GM18517 (cell line): ENCODE data around the gene NDUFB10.
"Not testable (repeated sequence)": the region's sequence is repeated elsewhere in the genome, so short reads cannot be mapped to it uniquely, and the experiment has no call there.

Experiments
- ATAC-seq: cut with Tn5 transposase; IDR thresholded peaks from one replicate; pipeline ENCODE4 v1.9.1; 2021; ENCODE audit warnings: mild to moderate bottlenecking, moderate library complexity; ENCODE audit not compliant: unreplicated experiment

Gene NDUFB10

DNA sequence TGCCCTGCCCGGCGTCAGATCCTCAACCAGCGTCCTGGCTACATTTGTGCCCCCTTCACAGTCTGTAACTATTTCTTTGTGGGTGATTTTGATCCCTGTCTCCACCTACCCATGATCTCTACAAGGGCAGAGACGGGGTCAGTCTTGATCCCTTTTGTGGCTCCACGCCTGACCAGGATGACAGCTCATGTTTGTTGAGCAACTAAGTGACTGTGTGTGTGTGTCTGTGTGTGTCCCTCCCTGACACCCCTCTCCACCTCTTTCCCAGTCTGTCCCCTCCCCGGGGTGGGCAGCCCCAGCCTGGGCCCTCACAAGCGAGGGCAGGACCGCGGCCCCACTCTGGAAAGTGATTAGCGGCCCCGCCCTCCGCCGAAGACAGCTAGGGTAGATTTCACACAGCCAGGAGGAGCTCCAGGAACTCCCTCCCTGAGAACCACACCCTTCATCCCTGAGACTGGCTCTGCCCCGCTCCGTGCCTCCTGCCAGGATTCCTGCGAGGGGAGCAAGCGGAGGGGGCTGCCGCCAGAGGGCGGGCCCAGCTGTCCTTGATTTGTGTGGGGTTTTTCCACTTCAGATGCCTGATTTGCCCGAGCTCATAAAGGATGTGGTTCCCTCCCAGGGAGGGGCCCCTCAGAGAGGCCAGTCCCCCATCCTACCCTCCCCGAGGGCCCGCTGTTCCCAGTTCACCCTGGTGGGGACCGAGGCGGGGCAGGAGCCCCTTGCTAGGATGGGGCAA, 35.9 kb upstream of the NDUFB10 start:
- no peak for ATAC-seq

DNA sequence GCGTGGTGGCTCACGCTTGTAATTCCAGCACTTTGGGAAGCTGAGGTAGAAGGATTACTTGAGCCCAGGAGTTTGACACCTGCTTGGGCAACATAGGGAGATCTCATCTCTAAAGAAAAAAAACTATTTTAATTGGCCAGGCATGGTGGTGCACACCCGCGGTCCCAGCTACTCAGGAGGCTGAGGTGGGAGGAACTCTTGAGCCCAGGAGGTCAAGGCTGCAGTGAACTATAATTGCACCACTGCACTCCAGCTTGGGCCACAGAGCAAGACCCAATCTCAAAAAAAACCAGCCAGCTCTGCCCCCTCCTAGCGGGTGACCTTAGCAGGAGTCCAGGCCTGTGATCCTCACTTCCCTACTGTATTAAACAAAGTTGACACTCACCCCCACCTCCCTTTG, 35.2 kb upstream of the NDUFB10 start:
- no peak for ATAC-seq

GRCh38 chr16:1926271-1926670, 33.1 kb upstream of the NDUFB10 start:
- no peak for ATAC-seq

DNA sequence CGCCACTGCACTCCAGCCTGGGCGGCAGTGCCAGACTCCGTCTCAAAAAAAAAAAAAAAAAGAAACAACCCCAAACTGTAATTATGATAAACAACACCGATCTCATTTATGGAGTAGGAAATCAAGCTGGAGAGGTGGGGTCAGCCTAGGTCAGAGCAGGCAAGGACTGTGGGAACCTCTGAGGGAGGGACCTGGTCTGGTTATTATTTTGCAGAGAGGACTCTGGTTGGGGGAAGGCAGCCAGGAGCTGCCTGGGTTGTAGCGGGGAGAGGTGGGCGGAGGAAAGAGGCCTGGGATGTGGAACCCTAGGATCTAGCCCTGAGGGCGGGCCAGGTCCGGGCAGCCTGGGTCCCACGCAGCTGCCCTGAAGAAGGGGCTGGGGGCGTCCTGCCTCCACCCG, 30.2 kb upstream of the NDUFB10 start:
- no peak for ATAC-seq

GRCh38 chr16:1929578-1930337, 29.6 kb upstream of the NDUFB10 start:
- peak; percentile 80 for ATAC-seq

GRCh38 chr16:1930338-1930720, 29.0 kb upstream of the NDUFB10 start:
- no peak for ATAC-seq

- no peak for ATAC-seq
Measured at GRCh38 chr16:1932050-1933028, 27.0 kb upstream of the NDUFB10 start.

- ATAC-seq = no peak
Measured at GRCh38 chr16:1933097-1933661, 26.2 kb upstream of the NDUFB10 start.

- ATAC-seq = no peak
Measured at GRCh38 chr16:1936945-1937479, 22.3 kb upstream of the NDUFB10 start.

DNA sequence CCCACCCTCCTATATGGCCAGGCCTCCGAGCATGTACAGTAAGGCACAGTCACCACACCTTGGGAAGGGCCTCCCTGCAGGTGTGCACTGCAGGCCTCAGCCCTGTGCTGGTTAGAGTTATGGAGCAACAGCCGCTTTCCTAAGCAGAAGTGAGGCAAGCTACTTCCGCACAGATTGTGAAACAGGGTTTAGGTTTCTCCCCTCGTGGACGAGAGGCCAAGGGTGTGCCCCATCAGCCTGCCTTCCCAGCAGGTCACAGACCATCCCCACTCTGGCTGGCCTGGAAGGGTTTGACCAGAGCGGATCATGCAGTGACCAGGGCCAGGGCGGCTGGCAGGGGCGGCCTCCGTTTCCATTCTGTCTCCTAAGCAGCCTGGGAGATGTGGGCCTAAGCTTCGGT, 21.0 kb upstream of the NDUFB10 start:
- ATAC-seq = no peak

- ATAC-seq = no peak
Measured at GRCh38 chr16:1938910-1939309, 20.4 kb upstream of the NDUFB10 start.

GRCh38 chr16:1939833-1940232, 19.5 kb upstream of the NDUFB10 start:
- ATAC-seq = not testable (repeated sequence)

DNA sequence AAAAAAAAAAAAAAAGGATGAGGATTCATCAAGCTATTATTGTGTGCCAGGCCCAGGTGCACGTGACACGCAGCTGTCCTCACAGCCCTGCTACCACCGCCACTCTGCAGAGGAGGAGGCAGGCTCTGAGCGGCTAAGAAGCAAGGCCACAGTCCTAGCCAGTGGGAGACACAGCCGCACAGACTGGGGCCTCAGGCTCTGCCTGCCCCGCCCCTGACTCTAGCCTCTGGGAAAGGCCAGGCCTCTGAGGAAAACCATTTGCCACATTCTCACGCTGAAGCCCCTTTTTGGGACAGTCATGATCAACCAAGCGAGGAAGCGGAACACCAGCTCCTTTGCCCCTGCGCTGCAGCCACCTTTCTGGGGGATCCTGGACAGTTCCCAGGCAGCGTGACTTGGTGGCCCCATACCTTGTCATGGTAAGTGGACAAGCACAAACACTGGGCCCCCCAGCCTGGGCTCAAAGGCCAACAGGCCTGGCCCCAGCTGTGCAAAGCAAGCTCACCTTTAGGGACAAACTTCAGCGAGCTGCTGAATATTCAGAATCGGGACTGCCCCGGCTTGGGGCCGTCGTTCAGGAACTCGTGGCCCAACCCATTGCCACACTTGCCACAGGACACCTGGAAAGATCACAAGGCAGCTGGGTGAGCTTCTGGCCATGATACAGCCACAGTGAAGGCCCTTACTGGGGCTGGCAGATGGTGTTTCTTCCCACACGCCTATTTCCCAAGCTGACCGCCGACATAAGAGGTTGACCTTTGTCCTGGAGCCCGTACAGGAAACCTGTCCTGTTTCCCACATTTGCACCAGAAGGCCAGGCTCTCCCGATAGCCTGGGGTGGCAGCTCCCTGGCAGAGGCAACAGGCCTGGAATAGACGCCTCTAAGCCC, 18.8 kb upstream of the NDUFB10 start:
- no peak for ATAC-seq

DNA sequence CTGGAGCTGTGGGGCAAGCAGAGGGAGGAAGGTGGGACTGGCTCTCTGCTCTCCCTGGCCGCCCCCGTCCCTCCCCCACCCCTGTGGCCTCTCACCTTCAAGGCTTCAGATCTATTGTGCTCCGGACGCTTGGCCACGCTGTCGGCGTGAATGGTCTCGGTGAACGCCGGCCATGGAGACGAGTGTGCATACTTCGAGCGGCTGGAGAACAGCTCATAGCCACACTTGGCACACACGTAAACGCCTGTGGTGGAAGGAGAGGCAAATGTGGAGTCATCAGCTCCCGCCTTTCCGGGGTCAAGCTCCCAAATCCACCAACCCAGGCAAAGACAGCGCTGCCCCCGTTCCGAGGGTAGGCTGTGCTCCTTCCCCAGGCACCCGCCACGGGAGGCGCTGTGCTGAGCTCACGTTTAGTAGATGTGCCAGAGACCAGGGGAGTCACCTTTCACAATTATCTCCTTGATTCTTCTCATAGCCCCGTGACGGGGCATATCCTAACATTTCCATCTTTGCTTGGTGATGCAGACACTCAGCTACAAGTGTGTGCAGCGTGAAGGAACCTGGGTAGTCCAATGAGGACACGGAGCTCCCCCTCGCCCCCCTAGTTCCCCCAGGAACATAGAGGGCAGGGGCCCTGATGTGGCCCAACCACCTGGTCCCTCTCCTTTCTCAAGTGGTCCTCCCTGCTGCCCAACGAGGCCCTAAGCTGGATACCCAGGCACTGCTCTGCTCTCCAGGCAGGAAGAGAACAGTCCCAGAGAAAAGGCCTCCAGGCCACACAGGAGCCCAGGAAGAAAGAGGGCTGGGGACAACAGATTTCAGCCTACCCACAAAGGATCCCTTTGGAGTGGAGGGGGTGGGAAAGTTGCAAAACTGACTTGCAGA, 17.9 kb upstream of the NDUFB10 start:
- ATAC-seq = no peak

DNA sequence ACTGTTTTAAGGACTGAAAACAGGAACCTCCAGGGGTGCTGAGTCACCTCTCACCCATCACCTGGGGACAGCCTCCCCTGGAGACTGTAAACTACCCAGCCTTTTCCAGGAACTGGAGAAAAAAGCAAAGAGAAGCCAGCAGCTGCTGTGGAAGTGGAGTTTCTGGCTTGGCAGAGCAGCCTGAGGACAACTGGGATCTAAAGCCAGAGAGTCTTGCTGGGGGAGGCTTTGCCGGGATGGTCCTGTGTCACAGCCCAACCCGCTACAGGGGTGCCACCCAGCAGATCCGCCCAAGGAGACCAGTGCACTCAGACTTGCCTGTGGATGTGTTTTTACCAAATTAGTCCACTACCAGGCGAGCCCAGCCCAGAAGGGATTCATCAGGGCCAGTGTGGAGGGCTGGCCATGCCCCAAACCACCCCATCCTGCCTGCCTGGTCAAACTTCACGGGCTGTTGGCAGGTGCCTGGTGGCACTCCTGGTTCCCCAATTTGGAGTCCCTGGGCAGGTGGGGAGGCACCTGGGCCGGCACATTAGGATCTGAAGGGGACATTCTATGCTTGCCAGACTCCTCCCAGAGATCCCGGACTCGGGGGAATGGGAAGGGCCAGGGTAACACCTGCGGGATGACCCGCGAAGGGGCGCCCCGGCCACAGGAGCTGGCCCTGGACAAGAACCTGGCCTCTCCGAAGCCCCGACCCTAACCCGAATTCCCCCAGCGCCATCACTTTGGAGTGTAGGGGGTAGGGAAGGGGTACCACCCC, 17.1 kb upstream of the NDUFB10 start:
- no peak for ATAC-seq

GRCh38 chr16:1942810-1943726, 16.3 kb upstream of the NDUFB10 start, which contains the start of gene MSRB1:
MSRB1 (minus strand) TSS chr16:1943199; CDS start chr16:1943156, 43 bp downstream.
- ATAC-seq = peak; percentile 81
